Fibroblast of villous mesenchyme (primary cell): ENCODE data around the gene CD300LF. TPM values are rescaled to one million over a fixed set of nuclear protein-coding genes. Genes with fewer than 3 reads are reported as not detected.

Experiments
- DNase-seq: peaks from one replicate; pipeline ENCODE4 v3.0.0-alpha.2; 2010; ENCODE audit warnings: low read depth
- H3K4me3 ChIP-seq: 2 replicates; pipeline ENCODE4 v1.5.1; 2011; ENCODE audit warnings: low read depth, mild to moderate bottlenecking, low read length
- total RNA-seq: library from RNA; depleted of rRNA; stranded (reverse); fragments of >200 nt; gene quantifications from 2 replicates; pipeline ENCODE4 v1.2.3, GENCODE V29; 2012
- TF ChIP-seq, protein P1 (sequence below): IDR thresholded peaks from 2 replicates; pipeline ENCODE4 v1.5.1; 2012; ENCODE audit warnings: low read depth, mild to moderate bottlenecking, low read length; ENCODE audit not compliant: insufficient read depth

Gene CD300LF
- total RNA-seq, 1 donor = not detected

DNA sequence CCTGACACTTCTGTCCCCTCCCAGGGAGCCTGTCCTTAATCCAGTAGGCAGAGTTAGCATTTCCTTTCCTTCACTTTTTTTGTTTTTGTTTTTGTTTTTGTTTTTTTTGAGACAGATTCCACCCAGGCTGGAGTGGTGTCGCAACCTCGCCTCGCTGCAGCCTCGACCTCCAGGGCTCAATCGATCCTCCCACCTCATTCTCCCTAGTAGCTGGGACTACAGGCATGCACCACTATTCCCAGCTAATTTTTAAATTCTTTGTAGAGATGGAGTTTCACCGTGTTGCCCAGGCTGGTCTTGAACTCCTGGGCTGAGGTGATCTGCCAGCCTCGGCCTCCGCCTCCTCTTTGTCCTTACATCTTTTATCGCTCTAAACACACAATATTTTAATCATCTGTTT, 39.7 kb upstream of the CD300LF start:
- no peak for DNase-seq
- H3K4me3 ChIP-seq = peak overlapping the region; percentile 2
- TF ChIP-seq, protein P1, sequence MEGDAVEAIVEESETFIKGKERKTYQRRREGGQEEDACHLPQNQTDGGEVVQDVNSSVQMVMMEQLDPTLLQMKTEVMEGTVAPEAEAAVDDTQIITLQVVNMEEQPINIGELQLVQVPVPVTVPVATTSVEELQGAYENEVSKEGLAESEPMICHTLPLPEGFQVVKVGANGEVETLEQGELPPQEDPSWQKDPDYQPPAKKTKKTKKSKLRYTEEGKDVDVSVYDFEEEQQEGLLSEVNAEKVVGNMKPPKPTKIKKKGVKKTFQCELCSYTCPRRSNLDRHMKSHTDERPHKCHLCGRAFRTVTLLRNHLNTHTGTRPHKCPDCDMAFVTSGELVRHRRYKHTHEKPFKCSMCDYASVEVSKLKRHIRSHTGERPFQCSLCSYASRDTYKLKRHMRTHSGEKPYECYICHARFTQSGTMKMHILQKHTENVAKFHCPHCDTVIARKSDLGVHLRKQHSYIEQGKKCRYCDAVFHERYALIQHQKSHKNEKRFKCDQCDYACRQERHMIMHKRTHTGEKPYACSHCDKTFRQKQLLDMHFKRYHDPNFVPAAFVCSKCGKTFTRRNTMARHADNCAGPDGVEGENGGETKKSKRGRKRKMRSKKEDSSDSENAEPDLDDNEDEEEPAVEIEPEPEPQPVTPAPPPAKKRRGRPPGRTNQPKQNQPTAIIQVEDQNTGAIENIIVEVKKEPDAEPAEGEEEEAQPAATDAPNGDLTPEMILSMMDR = no peak

DNA sequence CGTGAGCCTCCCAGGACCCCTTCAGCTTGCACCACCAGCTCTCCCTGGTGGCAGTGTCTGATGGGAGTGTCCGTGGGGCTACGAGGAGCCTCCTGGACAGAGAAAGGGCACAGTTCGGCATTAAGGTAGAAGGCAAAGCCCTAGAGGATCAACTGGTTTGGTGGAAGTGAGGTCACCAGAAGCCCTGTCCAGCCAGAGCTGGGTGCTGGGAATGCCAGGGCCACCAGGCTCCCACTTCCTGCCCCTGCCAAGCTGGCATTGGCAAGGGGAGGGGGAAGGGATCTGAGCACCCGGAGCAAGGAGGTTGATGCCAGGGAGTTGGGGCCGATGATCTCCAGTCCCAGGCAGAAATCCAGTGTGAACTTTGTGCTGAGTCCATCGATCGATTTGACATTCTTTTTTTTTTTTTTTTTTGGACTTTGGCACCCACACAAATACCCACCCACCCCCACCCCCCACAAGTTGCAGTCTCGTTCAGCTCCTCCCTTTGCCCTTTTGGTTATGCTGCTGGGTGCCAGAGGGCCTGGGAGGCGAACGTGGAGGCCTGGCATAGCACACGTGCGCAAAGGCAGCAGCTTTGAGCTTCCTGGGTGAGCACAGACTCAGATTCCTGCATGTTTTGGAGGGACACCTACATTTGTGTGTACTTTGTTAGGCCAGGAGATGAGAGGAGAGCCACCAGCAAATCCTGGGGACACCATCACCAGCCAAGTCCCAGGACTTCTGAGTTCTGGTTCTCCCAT, 37.8 kb upstream of the CD300LF start:
- H3K4me3 ChIP-seq = peak overlapping the region; percentile 98
- TF ChIP-seq, protein P1 = no peak
- no peak for DNase-seq

DNA sequence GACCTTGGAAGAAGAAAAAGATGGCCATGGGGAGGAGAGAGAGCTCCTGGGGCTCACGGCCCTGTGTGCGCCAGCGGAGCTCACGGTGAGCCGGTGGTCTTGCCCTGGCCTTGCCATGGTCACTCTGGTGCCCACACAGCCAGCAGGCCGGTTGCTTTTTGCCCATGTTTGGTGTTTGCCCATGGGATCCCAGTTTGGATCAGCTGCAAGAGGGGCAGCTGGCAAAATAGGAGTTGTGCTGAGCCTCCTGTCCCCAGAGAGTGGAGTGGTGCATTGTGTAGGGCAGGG, 37.3 kb upstream of the CD300LF start:
- DNase-seq = no peak
- TF ChIP-seq, protein P1 = no peak
- peak overlapping the region; percentile 98 for H3K4me3 ChIP-seq

DNA sequence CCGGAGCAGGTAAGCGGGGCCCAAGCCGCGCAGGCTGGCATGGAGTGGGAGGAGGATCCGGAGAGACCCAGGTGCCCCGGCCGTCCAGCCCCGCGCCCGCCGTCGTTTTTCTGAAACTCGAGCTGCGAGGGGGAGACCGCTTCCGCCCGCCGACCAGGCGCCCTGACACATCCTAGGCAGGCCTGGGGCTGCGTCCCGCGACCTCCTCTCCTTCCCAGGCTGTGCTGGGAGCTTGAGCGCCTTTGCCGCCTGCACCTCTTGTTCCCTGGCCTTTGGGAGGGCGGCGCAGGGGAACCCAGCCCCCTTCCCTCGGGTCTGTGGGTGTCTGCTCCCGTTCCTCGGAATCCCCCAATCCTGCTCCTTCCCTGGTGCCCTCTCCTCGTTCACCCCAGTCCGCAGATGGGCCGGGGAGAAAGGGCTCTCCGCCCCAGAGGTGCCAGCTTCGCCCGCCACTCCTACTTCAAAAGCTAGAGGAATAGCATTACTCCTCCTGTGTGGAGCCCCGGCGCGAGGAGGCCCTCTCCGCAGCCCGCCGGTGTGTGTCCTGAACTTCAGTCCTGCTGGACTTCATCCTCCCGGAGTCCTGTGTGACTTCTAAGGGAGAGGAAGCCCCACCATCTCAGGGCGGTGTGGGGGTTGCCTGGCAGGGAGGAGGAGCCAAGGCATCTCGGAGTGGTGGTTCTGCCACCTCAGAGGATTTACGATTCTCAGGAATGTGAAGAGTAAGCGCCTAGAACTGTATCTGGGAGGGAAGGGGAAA, 36.7 kb upstream of the CD300LF start:
- TF ChIP-seq, protein P1 = no peak
- DNase-seq = peak; percentile 58
- peak overlapping the region; percentile 98 for H3K4me3 ChIP-seq

DNA sequence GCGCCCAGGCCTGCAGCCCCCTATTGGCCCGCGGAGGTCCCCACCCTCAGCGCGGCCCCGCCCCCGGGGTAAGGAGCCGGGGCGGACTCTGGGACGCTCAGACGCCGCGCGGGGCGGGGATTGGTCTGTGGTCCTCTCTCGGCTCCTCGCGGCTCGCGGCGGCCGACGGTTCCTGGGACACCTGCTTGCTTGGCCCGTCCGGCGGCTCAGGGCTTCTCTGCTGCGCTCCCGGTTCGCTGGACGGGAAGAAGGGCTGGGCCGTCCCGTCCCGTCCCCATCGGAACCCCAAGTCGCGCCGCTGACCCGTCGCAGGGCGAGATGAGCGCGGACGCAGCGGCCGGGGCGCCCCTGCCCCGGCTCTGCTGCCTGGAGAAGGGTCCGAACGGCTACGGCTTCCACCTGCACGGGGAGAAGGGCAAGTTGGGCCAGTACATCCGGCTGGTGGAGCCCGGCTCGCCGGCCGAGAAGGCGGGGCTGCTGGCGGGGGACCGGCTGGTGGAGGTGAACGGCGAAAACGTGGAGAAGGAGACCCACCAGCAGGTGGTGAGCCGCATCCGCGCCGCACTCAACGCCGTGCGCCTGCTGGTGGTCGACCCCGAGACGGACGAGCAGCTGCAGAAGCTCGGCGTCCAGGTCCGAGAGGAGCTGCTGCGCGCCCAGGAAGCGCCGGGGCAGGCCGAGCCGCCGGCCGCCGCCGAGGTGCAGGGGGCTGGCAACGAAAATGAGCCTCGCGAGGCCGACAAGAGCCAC, 36.0 kb upstream of the CD300LF start, which contains the start of gene NHERF1:
TSS of gene NHERF1 (plus strand) at position 100 of the 750 bp plus-strand sequence. CDS start at position 319, 219 bp downstream.
- TF ChIP-seq, protein P1 = no peak
- peak within 1 kb of the TSS; percentile 98 for H3K4me3 ChIP-seq
- DNase-seq = peak; percentile 91

DNA sequence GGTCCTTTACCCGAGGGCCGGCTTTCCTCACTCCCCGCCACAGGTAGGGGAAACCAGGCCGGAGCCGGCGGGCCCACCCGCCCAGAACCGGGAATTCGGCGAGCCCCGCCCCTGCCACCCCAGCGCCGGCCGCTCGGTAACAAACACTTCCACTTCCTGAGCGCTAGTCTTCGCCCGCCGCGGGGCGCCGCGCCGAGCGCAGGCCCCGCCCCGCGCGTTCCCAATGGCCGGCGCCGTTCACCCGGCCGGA, 35.5 kb upstream of the CD300LF start:
- TF ChIP-seq, protein P1 = no peak
- H3K4me3 ChIP-seq = peak overlapping the region; percentile 57
- DNase-seq = no peak
